HCT116 (cell line): ENCODE results near the gene BEND3.

Experiments used
- CBX3 ChIP-seq: IDR thresholded peaks from 2 replicates; pipeline ENCODE4 v1.6.1; 2012; ENCODE audit warnings: low read depth
- CEBPB ChIP-seq: IDR thresholded peaks from 2 replicates; pipeline ENCODE4 v1.6.1; 2012; ENCODE audit warnings: low read depth
- ELF1 ChIP-seq: IDR thresholded peaks from 2 replicates; pipeline ENCODE4 v1.6.1; 2012; ENCODE audit warnings: low read depth, borderline replicate concordance
- EZH2 ChIP-seq: fragments of 200-600 bp; sonication (generic); IDR thresholded peaks from 2 replicates; pipeline ENCODE4 v1.6.1; 2017; ENCODE audit warnings: antibody characterized with exemption, mixed run types
- EZH2phosphoT487 ChIP-seq: fragments of 200-600 bp; IDR thresholded peaks from 2 replicates; pipeline ENCODE4 v1.6.1; 2018; ENCODE audit warnings: antibody characterized with exemption, borderline replicate concordance
- POLR2A ChIP-seq: IDR thresholded peaks from 2 replicates; pipeline ENCODE4 v1.7.0; 2011; ENCODE audit warnings: borderline replicate concordance; ENCODE audit not compliant: insufficient read depth, insufficient read length; ENCODE audit errors: extremely low read depth
- POLR2AphosphoS5 ChIP-seq: IDR thresholded peaks from 2 replicates; pipeline ENCODE4 v1.6.1; 2011; ENCODE audit warnings: mild to moderate bottlenecking, low read depth, low read length, moderate library complexity
- RAD21 ChIP-seq: IDR thresholded peaks from 2 replicates; pipeline ENCODE4 v1.6.1; 2012; ENCODE audit warnings: low read depth, mild to moderate bottlenecking
- SIN3A ChIP-seq: IDR thresholded peaks from 2 replicates; pipeline ENCODE4 v1.6.1; 2012; ENCODE audit warnings: low read depth
- SP1 ChIP-seq: IDR thresholded peaks from 2 replicates; pipeline ENCODE4 v1.6.1; 2012; ENCODE audit warnings: low read depth
- TF ChIP-seq, protein P1 (sequence below), 3 experiments: fragments of 200-600 bp in 1 of 3; sonication (generic) in 1 of 3; IDR thresholded peaks in 2 of 3; conservative IDR thresholded peaks in 1 of 3; 2 replicates each; pipeline ENCODE4 v1.5.1; 2012 to 2017; ENCODE audit warnings: low read depth in 2 of 3, low read length in 2 of 3, antibody characterized with exemption in 1 of 3, borderline replicate concordance in 1 of 3, control low read depth in 1 of 3, mild to moderate bottlenecking in 1 of 3, mixed read lengths in 1 of 3, mixed run types in 1 of 3, moderate library complexity in 1 of 3; ENCODE audit not compliant: insufficient read depth in 1 of 3
- TF ChIP-seq, protein P2 (sequence below): IDR thresholded peaks from 2 replicates; pipeline ENCODE4 v1.6.1; 2012

- TF ChIP-seq, protein P1, sequence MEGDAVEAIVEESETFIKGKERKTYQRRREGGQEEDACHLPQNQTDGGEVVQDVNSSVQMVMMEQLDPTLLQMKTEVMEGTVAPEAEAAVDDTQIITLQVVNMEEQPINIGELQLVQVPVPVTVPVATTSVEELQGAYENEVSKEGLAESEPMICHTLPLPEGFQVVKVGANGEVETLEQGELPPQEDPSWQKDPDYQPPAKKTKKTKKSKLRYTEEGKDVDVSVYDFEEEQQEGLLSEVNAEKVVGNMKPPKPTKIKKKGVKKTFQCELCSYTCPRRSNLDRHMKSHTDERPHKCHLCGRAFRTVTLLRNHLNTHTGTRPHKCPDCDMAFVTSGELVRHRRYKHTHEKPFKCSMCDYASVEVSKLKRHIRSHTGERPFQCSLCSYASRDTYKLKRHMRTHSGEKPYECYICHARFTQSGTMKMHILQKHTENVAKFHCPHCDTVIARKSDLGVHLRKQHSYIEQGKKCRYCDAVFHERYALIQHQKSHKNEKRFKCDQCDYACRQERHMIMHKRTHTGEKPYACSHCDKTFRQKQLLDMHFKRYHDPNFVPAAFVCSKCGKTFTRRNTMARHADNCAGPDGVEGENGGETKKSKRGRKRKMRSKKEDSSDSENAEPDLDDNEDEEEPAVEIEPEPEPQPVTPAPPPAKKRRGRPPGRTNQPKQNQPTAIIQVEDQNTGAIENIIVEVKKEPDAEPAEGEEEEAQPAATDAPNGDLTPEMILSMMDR (IDR thresholded peaks at IDR 0.05 in 2 of 3, conservative IDR thresholded peaks at IDR 0.05 in 1 of 3; ENCODE audit: borderline replicate concordance in 1 of 3, insufficient read depth in 1 of 3, low read depth in 2 of 3, low read length in 2 of 3) = no peak
- TF ChIP-seq POLR2A (no peak), CEBPB (no peak), EZH2 (no peak), EZH2phosphoT487 (no peak), CBX3 (no peak), ELF1 (no peak), SP1 (no peak), POLR2AphosphoS5 (no peak), SIN3A (no peak), RAD21 (no peak)
- TF ChIP-seq, protein P2, sequence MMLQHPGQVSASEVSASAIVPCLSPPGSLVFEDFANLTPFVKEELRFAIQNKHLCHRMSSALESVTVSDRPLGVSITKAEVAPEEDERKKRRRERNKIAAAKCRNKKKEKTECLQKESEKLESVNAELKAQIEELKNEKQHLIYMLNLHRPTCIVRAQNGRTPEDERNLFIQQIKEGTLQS = no peak
These were observed 6.7 kb upstream of the BEND3 start for GRCh38 chr6:107121964-107122495.
